ENCODE measurements around the gene XPNPEP3.

XPNPEP3 gene

DNA sequence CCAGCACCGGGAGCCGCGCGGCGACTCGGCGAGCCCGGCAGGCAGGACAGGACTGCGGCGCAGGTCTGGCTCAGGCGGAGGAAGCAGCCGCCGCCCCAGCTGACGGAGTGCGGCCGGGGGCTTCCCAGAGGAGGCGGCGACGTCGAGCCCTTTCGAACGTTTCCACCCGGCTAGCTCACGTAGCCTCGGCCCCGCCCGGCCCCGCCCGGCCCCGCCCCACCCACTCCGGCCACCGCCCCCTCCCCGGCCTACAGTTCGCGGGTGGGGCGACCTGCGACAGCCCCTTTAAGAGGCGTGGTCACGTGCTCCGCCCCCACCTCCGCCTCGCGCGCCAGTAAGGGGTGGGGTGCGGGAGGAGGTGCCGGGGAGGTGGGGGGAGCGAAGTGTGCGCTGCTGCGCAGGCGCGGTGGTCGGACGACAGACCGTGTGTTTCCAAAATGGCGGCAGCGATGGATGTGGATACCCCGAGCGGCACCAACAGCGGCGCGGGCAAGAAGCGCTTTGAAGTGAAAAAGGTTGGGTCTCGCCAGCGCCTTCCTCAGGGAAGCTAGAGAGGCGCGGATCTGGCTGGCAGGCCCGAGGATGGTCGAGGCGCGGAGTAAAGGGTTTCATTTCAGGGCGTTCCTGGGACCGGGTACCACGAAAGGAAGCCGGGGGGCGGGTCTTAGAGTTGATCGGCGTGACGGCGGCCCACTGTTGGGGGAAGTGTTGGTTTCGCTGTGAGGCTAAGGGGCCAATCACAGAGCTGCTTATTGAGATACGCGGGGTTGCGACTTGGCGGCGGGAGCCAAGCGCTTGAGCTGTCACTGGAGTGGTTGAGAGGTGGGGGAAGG is 94.2 kb downstream of the XPNPEP3 start, which contains the start of gene RBX1:
Gene RBX1 (plus strand): TSS at position 417 of the 833 bp plus-strand sequence. CDS start 21 bp downstream, at position 438.
- DNase-seq (ENCODE audit: low spot score): peak; percentile 99

DNA sequence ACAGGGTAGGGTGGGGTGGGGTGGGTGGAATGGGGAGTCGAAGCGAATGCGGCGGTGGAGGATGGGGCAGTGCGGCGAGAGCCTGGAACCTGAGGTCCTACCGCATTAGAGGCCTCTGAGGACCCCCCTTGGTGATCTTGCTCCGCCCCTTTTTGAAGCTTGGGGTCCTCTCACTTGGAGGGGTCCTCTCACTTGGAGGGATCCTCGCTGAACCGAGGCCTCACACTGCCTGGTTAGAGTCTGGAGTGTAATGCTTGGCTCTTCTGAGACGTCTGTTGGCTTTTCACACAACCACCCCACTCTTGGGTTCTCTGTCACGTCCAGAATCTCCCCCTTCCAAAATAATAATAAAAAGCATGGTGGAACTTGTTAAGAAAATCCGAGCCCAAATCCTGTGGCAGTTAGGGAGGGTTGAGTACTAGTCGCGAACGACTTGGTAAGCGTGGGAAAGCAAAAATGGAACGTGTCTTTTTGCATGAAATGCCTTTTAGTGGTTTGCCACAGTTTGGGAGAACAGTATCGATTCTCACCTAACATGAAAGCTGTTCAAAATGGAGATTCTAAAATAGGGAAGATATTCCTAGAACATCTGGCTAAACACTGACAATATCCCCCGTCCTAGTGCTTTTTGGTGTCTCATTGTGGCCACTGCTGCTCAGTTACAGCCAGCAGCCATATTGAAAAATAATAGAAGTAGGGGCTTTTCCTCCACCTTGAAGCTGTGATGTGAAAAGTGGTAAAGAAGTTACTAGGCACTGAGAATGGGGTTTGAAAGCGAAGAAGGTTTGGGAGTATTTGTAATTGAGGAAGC is 95.1 kb downstream of the XPNPEP3 start:
- no peak for DNase-seq (ENCODE audit: low spot score)

DNA sequence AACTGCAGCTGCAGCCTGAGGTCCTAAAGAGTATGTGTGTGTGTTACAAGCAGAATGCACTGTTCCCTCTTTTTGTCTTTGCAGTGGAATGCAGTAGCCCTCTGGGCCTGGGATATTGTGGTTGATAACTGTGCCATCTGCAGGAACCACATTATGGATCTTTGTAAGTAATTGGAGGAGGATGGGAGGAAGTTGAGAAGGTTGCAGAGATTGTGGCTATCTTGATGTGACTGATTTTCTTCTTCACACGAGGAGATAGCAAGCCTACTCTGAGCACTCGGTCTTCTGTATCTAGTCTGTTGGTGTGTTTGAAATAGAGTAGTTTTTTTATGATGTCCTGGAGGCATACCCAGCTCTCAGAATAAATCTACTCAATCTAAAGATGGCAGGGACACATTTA is 96.5 kb downstream of the XPNPEP3 start:
- no peak for DNase-seq (ENCODE audit: low spot score)

DNA sequence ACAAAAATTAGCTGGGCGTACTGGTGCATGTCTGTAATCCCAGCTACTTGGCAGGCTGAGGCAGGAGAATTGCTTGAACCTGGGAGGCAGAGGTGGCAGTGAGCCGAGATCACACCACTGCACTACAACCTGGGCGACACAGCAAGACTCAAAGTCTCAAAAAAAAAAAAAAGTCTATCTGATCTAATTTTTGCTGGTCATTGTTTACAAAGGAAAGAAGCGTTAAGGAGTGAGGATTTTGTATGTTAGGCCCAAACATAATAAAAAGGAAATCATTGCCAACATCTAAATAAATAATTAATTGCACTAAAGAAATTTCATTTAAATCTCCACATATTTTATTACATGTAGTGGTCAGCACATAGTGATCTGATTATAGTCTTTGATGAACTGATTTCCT is 97.2 kb downstream of the XPNPEP3 start:
- DNase-seq (ENCODE audit: low spot score): no peak

DNA sequence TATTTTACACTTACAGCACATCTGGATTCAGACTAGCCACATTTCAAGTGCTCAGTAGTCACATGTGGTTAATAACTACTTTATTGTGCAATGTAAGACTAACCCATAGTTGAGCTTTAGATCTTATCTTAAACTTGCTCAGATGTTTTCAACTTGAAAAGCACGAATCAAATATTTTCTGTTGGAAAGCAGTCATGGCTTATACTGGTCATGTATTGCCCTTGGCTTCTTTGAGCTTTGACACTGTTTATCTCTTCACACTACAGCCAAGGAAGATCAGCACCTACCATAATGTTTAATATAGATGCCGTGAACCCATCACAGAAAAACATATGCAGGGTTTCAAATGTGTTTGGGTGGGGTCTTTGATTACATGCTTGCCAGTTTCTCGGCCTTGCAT is 98.6 kb downstream of the XPNPEP3 start:
- DNase-seq (ENCODE audit: low spot score): peak; percentile 54

DNA sequence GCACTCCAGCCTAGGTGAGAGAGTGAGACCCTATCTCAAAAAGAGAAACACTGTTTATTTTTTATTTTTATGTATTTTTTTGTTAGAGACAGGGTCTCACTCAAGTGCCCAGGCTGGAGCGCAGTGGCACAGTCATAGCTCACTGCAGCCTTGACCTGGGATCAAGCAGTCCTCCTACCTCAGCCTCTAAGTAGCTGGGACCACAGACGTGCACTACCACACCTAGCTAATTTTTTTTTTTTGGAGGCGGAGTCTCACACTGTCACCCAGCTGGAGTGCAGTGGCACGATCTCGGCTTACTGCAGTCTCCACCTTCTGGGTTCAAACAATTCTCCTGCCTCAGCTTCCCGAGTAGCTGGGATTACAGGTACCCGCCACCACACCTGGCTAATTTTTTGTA is 100.7 kb downstream of the XPNPEP3 start:
- DNase-seq (ENCODE audit: low spot score): no peak

DNA sequence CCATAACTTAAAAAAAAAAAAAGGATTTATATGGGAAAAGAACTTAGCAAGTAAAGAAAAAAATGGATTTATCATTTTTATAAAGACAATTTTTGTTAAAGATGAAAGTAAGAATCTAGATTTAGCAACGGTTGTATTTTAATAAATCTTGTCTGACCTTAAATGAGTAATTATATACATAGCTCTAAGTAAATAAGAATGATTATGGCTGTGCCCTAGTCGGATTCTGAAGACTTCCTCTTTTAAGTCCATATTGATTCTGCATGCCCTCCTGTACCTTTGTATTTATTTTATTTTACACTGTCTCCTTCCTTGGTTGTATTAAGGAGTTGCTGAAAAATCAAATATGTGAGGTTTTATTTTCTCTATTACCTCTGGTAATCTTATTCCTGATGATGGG is 101.4 kb downstream of the XPNPEP3 start:
- DNase-seq (ENCODE audit: low spot score): no peak

DNA sequence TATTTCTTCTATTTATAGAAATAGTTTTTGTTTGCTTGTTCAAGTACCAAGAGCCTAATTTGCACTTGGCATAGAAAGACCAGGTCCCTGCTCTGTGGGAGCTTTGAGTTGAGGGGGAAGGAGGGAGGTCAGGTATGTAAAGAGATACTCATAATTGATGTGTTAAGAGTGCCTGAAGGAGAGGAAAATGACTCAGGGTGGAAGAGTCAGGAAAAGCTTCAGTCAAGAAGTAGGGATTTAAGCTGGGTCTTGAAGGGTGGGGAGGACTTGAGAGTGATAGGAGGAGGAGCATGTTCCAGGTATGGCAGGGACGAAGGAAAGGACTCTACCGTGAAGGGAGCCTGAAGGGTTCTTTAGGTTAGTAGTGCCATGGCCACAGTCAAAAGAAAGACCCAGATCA is 103.2 kb downstream of the XPNPEP3 start:
- no peak for DNase-seq (ENCODE audit: low spot score)

DNA sequence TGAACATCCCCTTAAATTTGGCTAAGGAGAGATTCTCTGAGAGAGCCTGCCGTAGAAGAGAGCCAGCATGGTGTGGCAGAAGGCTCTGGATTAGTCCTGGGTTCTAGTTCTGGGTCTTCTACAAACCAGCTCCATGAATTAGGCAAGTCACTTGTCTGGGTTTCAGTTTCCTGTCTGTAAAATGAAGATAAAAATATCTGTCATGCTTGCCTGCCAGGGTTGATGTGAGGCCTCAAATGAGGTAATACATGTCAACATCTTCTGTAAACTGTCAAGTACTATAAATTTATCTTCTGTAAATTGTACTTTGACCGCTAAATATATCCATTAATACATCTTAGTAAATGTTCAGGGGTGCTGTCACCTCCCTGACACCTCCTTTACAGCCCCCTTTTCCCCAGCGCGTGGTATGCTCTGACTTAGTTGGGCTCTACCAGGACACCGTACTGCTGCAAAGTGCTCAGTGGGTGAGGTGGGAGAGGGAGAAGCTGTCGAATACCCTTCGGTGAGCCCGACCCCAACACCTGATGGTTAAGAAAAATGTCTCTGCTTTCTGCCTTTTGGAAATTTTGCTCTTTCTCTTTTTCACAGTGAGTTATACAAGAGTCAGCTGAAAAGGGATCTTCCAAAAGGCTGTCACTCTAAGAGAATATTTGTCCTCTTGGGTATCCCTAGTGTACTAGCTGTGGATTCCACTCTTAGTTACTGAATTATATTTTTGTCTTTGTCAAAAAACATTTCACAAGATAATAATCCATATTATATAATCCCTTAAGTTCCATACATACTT is 109.2 kb downstream of the XPNPEP3 start:
- no peak for DNase-seq (ENCODE audit: low spot score)

DNA sequence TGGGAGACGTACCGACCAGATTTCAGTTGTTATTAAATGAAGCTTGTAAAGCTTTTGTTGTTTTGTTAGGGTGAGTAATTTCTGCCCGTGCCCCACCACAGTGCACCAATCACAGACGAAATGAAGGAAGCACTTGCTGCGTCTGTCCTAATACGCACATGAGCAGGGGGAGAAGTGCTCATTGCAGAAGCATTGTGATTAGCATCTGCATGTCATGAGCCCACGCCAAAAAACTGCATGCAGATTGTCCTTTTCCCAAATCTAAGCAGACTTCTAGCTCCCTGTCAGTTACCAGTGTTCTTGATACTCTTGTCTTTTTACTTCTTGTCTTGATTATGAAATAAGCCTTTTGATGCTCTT is 109.8 kb downstream of the XPNPEP3 start:
- DNase-seq (ENCODE audit: low spot score): no peak

DNA sequence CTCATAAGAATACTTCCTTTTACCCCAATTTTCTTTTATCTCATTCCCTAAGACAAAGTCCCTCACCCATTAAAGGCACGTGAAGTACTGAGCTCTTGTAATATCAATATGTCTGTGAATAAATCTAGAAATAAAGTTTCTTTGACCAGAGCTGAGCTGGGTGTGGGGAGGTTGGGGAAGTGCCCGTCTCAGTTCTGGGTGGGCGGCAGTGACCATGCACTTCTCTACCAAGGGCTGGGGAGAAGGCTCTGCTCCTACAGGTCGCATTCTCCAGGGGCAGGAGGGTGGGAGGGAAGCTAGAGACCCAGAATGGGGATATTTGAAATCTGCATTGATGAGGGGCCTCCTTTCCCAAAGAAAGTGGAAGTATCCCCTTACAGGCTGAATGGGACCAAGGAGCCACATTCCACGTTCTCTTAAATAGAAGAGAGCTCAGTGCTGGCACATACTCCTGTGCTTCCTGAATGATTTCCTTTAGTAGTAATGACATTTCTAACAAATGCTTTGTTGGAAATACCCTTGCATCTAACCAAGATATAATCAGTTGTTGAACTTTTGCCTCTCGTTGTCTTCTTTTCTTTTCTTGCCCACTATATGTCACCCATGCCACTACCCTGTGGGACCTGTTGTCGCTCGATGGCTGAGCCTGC is 110.3 kb downstream of the XPNPEP3 start:
- DNase-seq (ENCODE audit: low spot score): no peak

DNA sequence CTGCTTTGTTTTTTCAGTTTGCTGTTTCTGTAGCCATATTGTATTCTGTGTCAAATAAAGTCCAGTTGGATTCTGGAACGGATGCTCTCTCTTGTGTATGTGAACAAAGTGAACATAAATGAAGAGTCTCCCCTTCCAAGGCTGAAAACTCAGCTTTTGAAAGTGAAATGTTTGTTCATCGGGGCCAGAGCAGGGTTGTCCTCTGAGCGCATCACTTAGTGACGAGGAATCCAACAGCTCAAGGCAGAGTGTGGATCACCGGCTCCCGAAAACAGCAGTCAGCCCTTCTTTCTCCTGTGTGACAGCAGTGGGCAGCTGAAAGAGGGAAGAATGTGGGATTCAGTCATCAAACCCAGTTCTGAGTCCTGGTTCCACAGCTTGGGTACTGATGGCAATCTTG is 115.6 kb downstream of the XPNPEP3 start:
- no peak for DNase-seq (ENCODE audit: low spot score)

DNA sequence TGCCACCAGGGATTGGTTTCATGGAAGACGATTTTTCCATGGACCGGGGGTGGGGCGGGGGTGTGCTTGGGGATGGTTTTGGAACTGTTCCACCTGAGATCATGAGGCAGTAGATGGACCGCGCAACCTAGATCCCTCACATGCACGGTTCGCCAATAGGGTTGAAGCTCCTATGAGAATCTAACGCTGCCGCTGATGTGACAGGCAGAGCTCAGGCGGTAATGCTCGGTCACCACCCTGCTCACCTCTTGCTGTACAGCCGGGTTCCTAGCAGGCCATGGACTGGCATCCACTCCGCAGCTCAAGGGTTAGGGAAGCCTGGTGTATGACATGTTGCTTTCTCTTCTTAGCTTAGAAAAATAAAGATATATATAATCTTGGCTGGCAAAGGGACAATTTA is 116.2 kb downstream of the XPNPEP3 start:
- no peak for DNase-seq (ENCODE audit: low spot score)

DNA sequence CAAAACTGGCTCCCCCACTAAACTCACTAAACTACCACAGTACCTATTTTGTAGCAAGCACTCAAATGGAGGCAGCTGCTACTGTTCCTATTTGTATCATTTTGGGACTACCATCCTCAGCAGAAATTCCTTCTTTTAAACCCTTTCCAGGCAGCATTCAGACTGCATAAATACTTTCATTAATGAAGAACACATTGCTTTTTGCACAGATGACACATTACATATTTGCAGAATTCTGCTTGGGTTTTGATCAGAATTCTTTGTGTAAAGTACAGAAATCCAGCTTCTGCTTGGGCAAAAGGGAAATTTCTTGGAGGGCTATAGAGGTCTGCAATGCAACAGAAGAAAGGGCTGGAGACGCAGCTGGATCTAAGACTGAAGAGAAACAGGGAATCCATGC is 118.4 kb downstream of the XPNPEP3 start:
- DNase-seq (ENCODE audit: low spot score): peak; percentile 58

DNA sequence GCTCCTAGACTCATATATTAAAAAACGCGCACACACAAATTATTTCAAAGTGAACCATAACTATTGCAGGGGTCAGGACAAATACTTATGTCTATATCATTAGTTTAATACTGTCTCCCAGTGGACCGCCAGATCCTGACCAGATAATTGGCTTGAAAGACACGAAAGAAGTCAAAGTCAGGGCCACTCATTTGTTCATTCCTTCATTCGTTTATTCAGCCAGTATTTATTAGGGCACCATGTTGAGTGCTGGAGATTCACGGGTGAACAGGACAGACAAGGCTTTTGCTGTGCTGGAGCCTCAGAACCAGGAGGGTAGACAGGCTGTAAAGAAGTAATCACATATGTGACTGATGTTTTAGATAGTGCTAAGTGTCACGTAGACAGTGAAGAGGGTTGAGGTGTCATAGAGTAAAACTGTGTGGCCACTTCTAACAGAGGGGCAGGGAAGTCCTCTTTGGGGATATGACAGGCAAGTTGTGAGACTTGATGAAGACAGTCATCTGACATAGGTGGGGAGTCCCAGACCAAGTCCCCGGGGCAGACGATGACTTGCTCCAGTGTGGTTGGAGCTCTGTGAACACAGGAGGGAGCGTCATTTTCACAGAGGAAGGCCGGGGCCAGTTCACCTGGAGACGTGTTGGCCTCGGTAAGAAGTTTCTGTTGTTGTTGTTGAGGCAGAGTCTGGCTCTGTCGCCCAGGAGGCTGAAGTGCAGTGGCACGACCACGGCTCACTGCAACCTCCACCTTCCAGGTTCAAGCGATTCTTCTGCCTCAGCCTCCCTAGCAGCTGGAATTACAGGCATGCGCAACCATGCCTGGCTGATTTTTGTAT is 120.1 kb downstream of the XPNPEP3 start:
- DNase-seq (ENCODE audit: low spot score): no peak

DNA sequence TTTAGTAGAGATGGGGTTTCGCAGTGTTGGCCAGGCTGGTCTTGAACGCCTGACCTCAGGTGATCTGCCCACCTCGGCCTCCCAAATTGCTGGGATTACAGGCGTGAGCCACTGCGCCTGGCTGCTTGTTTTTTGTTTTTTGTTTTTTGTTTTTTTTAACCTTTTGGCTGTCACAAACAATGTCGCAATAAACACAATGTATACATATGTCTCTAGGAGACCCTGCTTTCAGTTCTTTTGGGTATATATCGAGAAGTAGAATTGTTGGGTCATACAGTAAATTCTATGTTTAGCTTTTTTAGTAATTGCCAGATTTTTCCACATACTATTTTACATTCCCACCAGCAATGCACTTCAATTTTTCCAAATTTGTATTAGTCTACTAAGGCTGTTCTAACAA is 122.2 kb downstream of the XPNPEP3 start:
- no peak for DNase-seq (ENCODE audit: low spot score)

DNA sequence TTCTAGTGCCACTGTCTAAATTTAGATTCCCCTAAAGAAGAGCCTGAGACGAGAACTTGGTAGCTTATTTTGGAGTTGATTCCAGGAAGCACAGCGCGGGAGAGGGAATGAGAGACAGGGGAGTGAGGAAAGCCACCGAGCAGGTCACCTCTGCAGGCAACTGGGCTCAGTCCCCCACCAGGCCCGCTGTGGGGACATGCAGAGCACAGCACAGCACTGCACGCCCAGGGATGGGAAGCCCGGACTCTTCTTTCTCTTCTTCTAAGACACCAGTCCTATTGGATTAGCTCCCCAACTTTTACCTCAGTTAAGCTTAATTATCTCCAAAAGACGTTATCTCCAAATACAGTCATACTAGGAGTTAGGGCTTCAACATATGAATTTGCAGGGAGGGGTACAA is 122.9 kb downstream of the XPNPEP3 start:
- DNase-seq (ENCODE audit: low spot score): no peak

Measured in GM03348 (cell line).